PC-3 (cell line): ENCODE measurements around the gene RIOX2.

ENCODE experiments used
- CTCF ChIP-seq: fragments of 300-600 bp; sonication (generic); conservative IDR thresholded peaks from 2 replicates; pipeline ENCODE4 v1.5.1; 2017; ENCODE audit warnings: antibody characterized with exemption, low read depth, mild to moderate bottlenecking, low read length
- EZH2phosphoT487 ChIP-seq: fragments of 300-600 bp; sonication (generic); IDR thresholded peaks from 2 replicates; pipeline ENCODE4 v1.6.1; 2018; ENCODE audit warnings: mild to moderate bottlenecking, antibody characterized with exemption, low read length, borderline replicate concordance

- TF ChIP-seq CTCF = no peak
- no peak for TF ChIP-seq EZH2phosphoT487
Measured at GRCh38 chr3:97948351-97949109, 23.7 kb downstream of the RIOX2 start.
